NCI-H2081 (cell line): Measurements from ENCODE around the gene ANO10.

Experiments
- DNase-seq, 2 experiments: peaks; one replicate each; lab custom pipeline; 2025; lab: John Stamatoyannopoulos, UW

ANO10 gene

GRCh38 chr3:43348350-43348749 lies 273.5 kb downstream of the ANO10 start:
- no peak for DNase-seq

GRCh38 chr3:43347774-43348173 lies 274.0 kb downstream of the ANO10 start:
- DNase-seq = no peak

- DNase-seq = no peak
Measured at GRCh38 chr3:43346978-43347749, 274.6 kb downstream of the ANO10 start.

- DNase-seq = no peak
Measured at GRCh38 chr3:43345877-43346276, 275.9 kb downstream of the ANO10 start.

GRCh38 chr3:43345246-43345645 lies 276.6 kb downstream of the ANO10 start:
- no peak for DNase-seq

- DNase-seq = no peak
Measured at GRCh38 chr3:43344520-43344919, 277.3 kb downstream of the ANO10 start.

- no peak for DNase-seq
Measured at GRCh38 chr3:43343815-43344214, 278.0 kb downstream of the ANO10 start.

- DNase-seq = no peak
Measured at GRCh38 chr3:43343185-43343584, 278.6 kb downstream of the ANO10 start.

- no peak for DNase-seq
Measured at GRCh38 chr3:43341788-43342187, 280.0 kb downstream of the ANO10 start.

GRCh38 chr3:43340403-43340802 lies 281.4 kb downstream of the ANO10 start:
- DNase-seq = no peak

GRCh38 chr3:43338295-43338694 lies 283.5 kb downstream of the ANO10 start:
- no peak for DNase-seq

- DNase-seq = no peak
Measured at GRCh38 chr3:43335799-43336198, 286.0 kb downstream of the ANO10 start.

GRCh38 chr3:43334976-43335375 lies 286.8 kb downstream of the ANO10 start:
- no peak for DNase-seq

- DNase-seq = no peak
Measured at GRCh38 chr3:43331381-43331780, 290.4 kb downstream of the ANO10 start.

GRCh38 chr3:43330981-43331380 lies 290.8 kb downstream of the ANO10 start:
- DNase-seq = no peak

- no peak for DNase-seq
Measured at GRCh38 chr3:43328653-43329052, 293.2 kb downstream of the ANO10 start.

GRCh38 chr3:43327582-43327979 lies 294.2 kb downstream of the ANO10 start:
- no peak for DNase-seq

GRCh38 chr3:43326891-43327581 lies 294.8 kb downstream of the ANO10 start:
- no peak for DNase-seq

- DNase-seq = no peak
Measured at GRCh38 chr3:43323541-43323940, 298.3 kb downstream of the ANO10 start.

GRCh38 chr3:43320288-43320687 lies 301.5 kb downstream of the ANO10 start:
- DNase-seq = no peak

- no peak for DNase-seq
Measured at GRCh38 chr3:43319794-43320193, 302.0 kb downstream of the ANO10 start.

GRCh38 chr3:43319376-43319775 lies 302.4 kb downstream of the ANO10 start:
- no peak for DNase-seq

- no peak for DNase-seq
Measured at GRCh38 chr3:43317461-43318316, 304.1 kb downstream of the ANO10 start.
